ENCODE measurements around the gene PSMD6.

PSMD6 gene

DNA sequence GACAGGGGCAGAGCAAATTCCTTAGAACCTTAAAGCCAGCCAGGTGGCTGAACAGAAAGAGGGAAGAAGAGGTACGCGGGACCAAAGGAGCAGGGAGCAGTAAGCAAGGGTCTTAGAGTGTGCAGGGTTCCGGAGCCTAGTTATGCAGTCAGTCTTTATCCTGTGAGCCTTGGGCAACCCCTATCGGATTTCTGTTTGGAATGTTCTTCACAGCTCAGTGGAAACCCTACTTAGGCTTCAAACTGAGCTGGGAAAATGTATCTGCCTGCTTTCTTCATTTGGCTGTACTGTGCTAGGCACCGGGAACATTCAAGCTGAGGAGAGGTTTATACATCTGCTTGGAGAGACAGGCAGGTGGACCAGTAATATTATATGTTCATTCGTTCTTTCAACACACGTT is 37.1 kb downstream of the PSMD6 start:
- TF ChIP-seq POLR2AphosphoS5 (IDR thresholded peaks at IDR 0.05; ENCODE audit: low read depth, low read length) = no peak

DNA sequence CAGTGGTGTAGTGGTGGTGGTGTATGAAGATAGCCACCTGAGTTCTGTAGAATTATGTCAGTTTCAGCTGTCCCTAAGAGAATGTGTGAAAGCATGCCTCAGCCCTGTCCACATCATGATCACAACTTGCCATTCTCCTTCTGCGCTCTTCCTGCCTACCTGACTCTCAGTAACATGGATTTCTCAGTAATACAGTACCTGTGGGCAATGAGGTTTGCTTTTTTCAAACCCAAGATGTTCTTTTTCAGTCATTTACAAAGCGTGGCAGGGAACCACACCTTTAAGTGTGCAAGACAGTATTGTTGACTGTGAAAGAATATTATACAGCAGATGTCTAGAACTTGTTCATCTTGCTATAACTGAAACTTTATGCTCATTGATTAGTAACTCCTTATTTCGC is 38.9 kb downstream of the PSMD6 start:
- TF ChIP-seq TAF1 (IDR thresholded peaks at IDR 0.05; ENCODE audit: borderline replicate concordance, insufficient read depth, low read length) = no peak
- no peak for TF ChIP-seq POLR2AphosphoS5 (IDR thresholded peaks at IDR 0.05; ENCODE audit: low read depth, low read length)
- TF ChIP-seq, protein P1, sequence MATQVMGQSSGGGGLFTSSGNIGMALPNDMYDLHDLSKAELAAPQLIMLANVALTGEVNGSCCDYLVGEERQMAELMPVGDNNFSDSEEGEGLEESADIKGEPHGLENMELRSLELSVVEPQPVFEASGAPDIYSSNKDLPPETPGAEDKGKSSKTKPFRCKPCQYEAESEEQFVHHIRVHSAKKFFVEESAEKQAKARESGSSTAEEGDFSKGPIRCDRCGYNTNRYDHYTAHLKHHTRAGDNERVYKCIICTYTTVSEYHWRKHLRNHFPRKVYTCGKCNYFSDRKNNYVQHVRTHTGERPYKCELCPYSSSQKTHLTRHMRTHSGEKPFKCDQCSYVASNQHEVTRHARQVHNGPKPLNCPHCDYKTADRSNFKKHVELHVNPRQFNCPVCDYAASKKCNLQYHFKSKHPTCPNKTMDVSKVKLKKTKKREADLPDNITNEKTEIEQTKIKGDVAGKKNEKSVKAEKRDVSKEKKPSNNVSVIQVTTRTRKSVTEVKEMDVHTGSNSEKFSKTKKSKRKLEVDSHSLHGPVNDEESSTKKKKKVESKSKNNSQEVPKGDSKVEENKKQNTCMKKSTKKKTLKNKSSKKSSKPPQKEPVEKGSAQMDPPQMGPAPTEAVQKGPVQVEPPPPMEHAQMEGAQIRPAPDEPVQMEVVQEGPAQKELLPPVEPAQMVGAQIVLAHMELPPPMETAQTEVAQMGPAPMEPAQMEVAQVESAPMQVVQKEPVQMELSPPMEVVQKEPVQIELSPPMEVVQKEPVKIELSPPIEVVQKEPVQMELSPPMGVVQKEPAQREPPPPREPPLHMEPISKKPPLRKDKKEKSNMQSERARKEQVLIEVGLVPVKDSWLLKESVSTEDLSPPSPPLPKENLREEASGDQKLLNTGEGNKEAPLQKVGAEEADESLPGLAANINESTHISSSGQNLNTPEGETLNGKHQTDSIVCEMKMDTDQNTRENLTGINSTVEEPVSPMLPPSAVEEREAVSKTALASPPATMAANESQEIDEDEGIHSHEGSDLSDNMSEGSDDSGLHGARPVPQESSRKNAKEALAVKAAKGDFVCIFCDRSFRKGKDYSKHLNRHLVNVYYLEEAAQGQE (IDR thresholded peaks at IDR 0.05; ENCODE audit: insufficient read depth in 1 of 2, low read depth in 2 of 2, low read length in 2 of 2) = no peak
- TF ChIP-seq FOXP2 (optimal IDR thresholded peaks at IDR 0.05; ENCODE audit: borderline replicate concordance, extremely low read depth, extremely low read length, insufficient read depth) = no peak
- TF ChIP-seq SIN3A (IDR thresholded peaks at IDR 0.05; ENCODE audit: borderline replicate concordance, insufficient read depth, low read length) = no peak

- no peak for TF ChIP-seq TAF1 (IDR thresholded peaks at IDR 0.05; ENCODE audit: borderline replicate concordance, insufficient read depth, low read length)
- no peak for TF ChIP-seq POLR2AphosphoS5 (IDR thresholded peaks at IDR 0.05; ENCODE audit: low read depth, low read length)
- TF ChIP-seq, protein P1 (IDR thresholded peaks at IDR 0.05; ENCODE audit: insufficient read depth in 1 of 2, low read depth in 2 of 2, low read length in 2 of 2) = no peak
- TF ChIP-seq FOXP2 (optimal IDR thresholded peaks at IDR 0.05; ENCODE audit: borderline replicate concordance, extremely low read depth, extremely low read length, insufficient read depth) = no peak
- no peak for TF ChIP-seq SIN3A (IDR thresholded peaks at IDR 0.05; ENCODE audit: borderline replicate concordance, insufficient read depth, low read length)
These were observed 41.3 kb downstream of the PSMD6 start for GRCh38 chr3:63981980-63982379.

GRCh38 chr3:63980830-63981498 is 42.3 kb downstream of the PSMD6 start:
- no peak for TF ChIP-seq FOXP2 (optimal IDR thresholded peaks at IDR 0.05; ENCODE audit: borderline replicate concordance, extremely low read depth, extremely low read length, insufficient read depth)
- TF ChIP-seq TAF1 (IDR thresholded peaks at IDR 0.05; ENCODE audit: borderline replicate concordance, insufficient read depth, low read length) = no peak
- TF ChIP-seq POLR2AphosphoS5 (IDR thresholded peaks at IDR 0.05; ENCODE audit: low read depth, low read length) = no peak
- no peak for TF ChIP-seq SIN3A (IDR thresholded peaks at IDR 0.05; ENCODE audit: borderline replicate concordance, insufficient read depth, low read length)
- TF ChIP-seq, protein P1 (IDR thresholded peaks at IDR 0.05; ENCODE audit: insufficient read depth in 1 of 2, low read depth in 2 of 2, low read length in 2 of 2) = no peak

- TF ChIP-seq FOXP2 (optimal IDR thresholded peaks at IDR 0.05; ENCODE audit: borderline replicate concordance, extremely low read depth, extremely low read length, insufficient read depth) (no peak), POLR2AphosphoS5 (IDR thresholded peaks at IDR 0.05; ENCODE audit: low read depth, low read length) (no peak), TAF1 (IDR thresholded peaks at IDR 0.05; ENCODE audit: borderline replicate concordance, insufficient read depth, low read length) (no peak), SIN3A (IDR thresholded peaks at IDR 0.05; ENCODE audit: borderline replicate concordance, insufficient read depth, low read length) (no peak)
- TF ChIP-seq, protein P1 (IDR thresholded peaks at IDR 0.05; ENCODE audit: insufficient read depth in 1 of 2, low read depth in 2 of 2, low read length in 2 of 2) = no peak
These were observed 43.3 kb downstream of the PSMD6 start for GRCh38 chr3:63980019-63980418.

Data from PFSK-1 (cell line).